Cardiac fibroblast (primary cell): ENCODE results near the gene SERTAD1.

Experiments
- DNase-seq, 2 donors: peaks; one replicate each; pipeline versions ENCODE4 v3.0.0 to v3.0.0-alpha.2; 2010; ENCODE audit warnings: low read depth in 2 of 2
- H3K4me3 ChIP-seq, 2 donors: replicated peaks in 1 of 2; 1 replicate in 1 of 2; 2 replicates in 1 of 2; pipeline ENCODE4 v1.5.1; 2011; ENCODE audit warnings: low read depth in 2 of 2, low read length in 2 of 2, mild to moderate bottlenecking in 2 of 2, moderate library complexity in 1 of 2
- CTCF ChIP-seq: IDR thresholded peaks from one replicate; pipeline ENCODE4 v1.5.1; 2011; ENCODE audit warnings: low read depth, mild to moderate bottlenecking, low read length, inconsistent platforms

The SERTAD1 gene

GRCh38 chr19:40420766-40421765 lies 4.7 kb downstream of the SERTAD1 start:
- peak; percentile 98 for TF ChIP-seq CTCF
- DNase-seq, result peak; percentile 92 to 96

GRCh38 chr19:40420451-40420765 lies 5.4 kb downstream of the SERTAD1 start:
- peak overlapping the region; percentile 64 to 67 for H3K4me3 ChIP-seq
- TF ChIP-seq CTCF, result no peak
- DNase-seq, result no peak

More at GRCh38 chr19:40420766-40421765, 4.7 kb downstream of the SERTAD1 start:
- peak overlapping the region; percentile 64 to 67 for H3K4me3 ChIP-seq

- no peak overlapping the region for H3K4me3 ChIP-seq
- DNase-seq, result no peak
- no peak for TF ChIP-seq CTCF
Observed at GRCh38 chr19:40419780-40420179, 6.0 kb downstream of the SERTAD1 start.

GRCh38 chr19:40419066-40419612 lies 6.7 kb downstream of the SERTAD1 start:
- H3K4me3 ChIP-seq, result no peak overlapping the region
- no peak for DNase-seq
- no peak for TF ChIP-seq CTCF

- TF ChIP-seq CTCF, result no peak
- DNase-seq, result no peak
- H3K4me3 ChIP-seq, result no peak overlapping the region
Observed at GRCh38 chr19:40418040-40418439, 7.8 kb downstream of the SERTAD1 start.

GRCh38 chr19:40417643-40417981 lies 8.2 kb downstream of the SERTAD1 start:
- no peak overlapping the region for H3K4me3 ChIP-seq
- no peak for TF ChIP-seq CTCF

More at GRCh38 chr19:40417643-40417981, 8.2 kb downstream of the SERTAD1 start:
- DNase-seq, result no peak
